GM23338 (cell line): Measurements from ENCODE around the gene PNPLA3.
A peak's percentile ranks its signal among the peaks of the same experiment; 100 is the strongest.
"Not testable (repeated sequence)": the region's sequence is repeated elsewhere in the genome, so short reads cannot be mapped to it uniquely, and the experiment has no call there.

Source experiments
- CREB1 ChIP-seq: fragments of 250-450 bp; sonication (Bioruptor Pico); IDR thresholded peaks from 2 replicates; pipeline ENCODE4 v1.5.0; 2020; ENCODE audit warnings: low read depth, mild to moderate bottlenecking, moderate library complexity
- CTCF ChIP-seq, 2 experiments: fragments of 200-600 bp in 1 of 2; sonication (generic) in 1 of 2; conservative IDR thresholded peaks; 2 replicates each; pipeline versions ENCODE4 v1.5.1 to v1.6.1; 2016 to 2017; ENCODE audit warnings: antibody characterized with exemption in 2 of 2, low read depth in 2 of 2, mild to moderate bottlenecking in 2 of 2, moderate library complexity in 1 of 2
- ETS1 ChIP-seq: IDR thresholded peaks from 2 replicates; pipeline ENCODE4 v1.6.1; 2016; ENCODE audit warnings: antibody characterized with exemption
- EZH2 ChIP-seq: fragments of 200-600 bp; sonication (generic); IDR thresholded peaks from one replicate; pipeline ENCODE4 v1.8.0; 2017; ENCODE audit warnings: antibody characterized with exemption, mild to moderate bottlenecking, low read depth; ENCODE audit not compliant: unreplicated experiment
- EZH2phosphoT487 ChIP-seq: fragments of 200-600 bp; sonication (generic); IDR thresholded peaks from one replicate; pipeline ENCODE4 v1.8.1; 2018; ENCODE audit warnings: antibody characterized with exemption; ENCODE audit not compliant: unreplicated experiment
- JUNB ChIP-seq: IDR thresholded peaks from one replicate; pipeline ENCODE4 v1.6.1; 2016; ENCODE audit warnings: antibody characterized with exemption; ENCODE audit not compliant: unreplicated experiment
- POLR2AphosphoS5 ChIP-seq: IDR thresholded peaks from 2 replicates; pipeline ENCODE4 v1.6.1; 2016; ENCODE audit warnings: antibody characterized with exemption, low read depth
- STAT1 ChIP-seq: IDR thresholded peaks from one replicate; pipeline ENCODE4 v1.6.1; 2016; ENCODE audit warnings: antibody characterized with exemption; ENCODE audit not compliant: unreplicated experiment
- ZNF331 ChIP-seq: fragments of 250-450 bp; sonication (Bioruptor Pico); IDR thresholded peaks from 2 replicates; pipeline ENCODE4 v1.5.0; 2020; ENCODE audit warnings: low read depth, mild to moderate bottlenecking, moderate library complexity
- ZNF462 ChIP-seq: fragments of 250-450 bp; sonication (Bioruptor Pico); IDR thresholded peaks from 2 replicates; pipeline ENCODE4 v1.5.0; 2020; ENCODE audit warnings: mild to moderate bottlenecking, moderate library complexity
- TF ChIP-seq, protein P1 (sequence below): IDR thresholded peaks from one replicate; pipeline ENCODE4 v1.6.1; 2018; ENCODE audit warnings: antibody characterized with exemption; ENCODE audit not compliant: unreplicated experiment

DNA sequence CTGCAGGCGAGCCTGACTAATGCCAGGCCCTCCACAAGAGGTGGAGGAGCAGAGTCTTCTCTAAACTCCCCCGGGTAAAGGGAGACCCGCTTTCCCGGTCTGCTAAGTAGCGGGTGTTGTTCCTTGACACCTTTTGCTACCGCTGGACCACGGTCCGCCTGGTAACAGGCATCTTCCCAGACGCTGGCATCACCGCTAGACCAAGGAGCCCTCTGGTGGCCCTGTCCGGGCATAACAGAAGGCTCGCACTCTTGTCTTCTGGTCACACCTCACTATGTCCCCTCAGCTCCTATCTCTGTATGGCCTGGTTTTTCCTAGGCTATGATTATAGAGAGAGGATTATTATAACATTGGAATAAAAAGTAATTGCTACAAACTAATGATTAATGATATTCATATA lies 19.2 kb upstream of the PNPLA3 start:
- TF ChIP-seq POLR2AphosphoS5; EZH2; EZH2phosphoT487; CREB1 (CRISPR knock-in tag); ETS1; ZNF462 (CRISPR knock-in tag); STAT1; ZNF331; JUNB: not testable (repeated sequence)
- peak; percentile 40 to 60 for TF ChIP-seq CTCF (conservative IDR thresholded peaks at IDR 0.05; ENCODE audit: low read depth in 2 of 2)
- TF ChIP-seq, protein P1, sequence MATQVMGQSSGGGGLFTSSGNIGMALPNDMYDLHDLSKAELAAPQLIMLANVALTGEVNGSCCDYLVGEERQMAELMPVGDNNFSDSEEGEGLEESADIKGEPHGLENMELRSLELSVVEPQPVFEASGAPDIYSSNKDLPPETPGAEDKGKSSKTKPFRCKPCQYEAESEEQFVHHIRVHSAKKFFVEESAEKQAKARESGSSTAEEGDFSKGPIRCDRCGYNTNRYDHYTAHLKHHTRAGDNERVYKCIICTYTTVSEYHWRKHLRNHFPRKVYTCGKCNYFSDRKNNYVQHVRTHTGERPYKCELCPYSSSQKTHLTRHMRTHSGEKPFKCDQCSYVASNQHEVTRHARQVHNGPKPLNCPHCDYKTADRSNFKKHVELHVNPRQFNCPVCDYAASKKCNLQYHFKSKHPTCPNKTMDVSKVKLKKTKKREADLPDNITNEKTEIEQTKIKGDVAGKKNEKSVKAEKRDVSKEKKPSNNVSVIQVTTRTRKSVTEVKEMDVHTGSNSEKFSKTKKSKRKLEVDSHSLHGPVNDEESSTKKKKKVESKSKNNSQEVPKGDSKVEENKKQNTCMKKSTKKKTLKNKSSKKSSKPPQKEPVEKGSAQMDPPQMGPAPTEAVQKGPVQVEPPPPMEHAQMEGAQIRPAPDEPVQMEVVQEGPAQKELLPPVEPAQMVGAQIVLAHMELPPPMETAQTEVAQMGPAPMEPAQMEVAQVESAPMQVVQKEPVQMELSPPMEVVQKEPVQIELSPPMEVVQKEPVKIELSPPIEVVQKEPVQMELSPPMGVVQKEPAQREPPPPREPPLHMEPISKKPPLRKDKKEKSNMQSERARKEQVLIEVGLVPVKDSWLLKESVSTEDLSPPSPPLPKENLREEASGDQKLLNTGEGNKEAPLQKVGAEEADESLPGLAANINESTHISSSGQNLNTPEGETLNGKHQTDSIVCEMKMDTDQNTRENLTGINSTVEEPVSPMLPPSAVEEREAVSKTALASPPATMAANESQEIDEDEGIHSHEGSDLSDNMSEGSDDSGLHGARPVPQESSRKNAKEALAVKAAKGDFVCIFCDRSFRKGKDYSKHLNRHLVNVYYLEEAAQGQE, result not testable (repeated sequence)
